Spinal cord (tissue), 10 donors: ENCODE measurements around the gene ESAM. TPM values are rescaled to one million over a fixed set of nuclear protein-coding genes. Genes with fewer than 3 reads are reported as not detected.

Experiments
- DNase-seq, 6 donors: peaks; one replicate each; pipeline versions ENCODE4 v3.0.0 to v3.0.0-alpha.2; 2013 to 2015; ENCODE audit warnings: low spot score in 6 of 6, low read depth in 4 of 6
- H3K27ac ChIP-seq: one replicate; pipeline ENCODE4 v1.5.1; 2013; ENCODE audit warnings: low read depth, low read length, control low read depth
- H3K27me3 ChIP-seq: one replicate; pipeline ENCODE4 v1.6.1; 2013; ENCODE audit warnings: low read length; ENCODE audit not compliant: control insufficient read depth, insufficient read depth
- H3K36me3 ChIP-seq: one replicate; pipeline ENCODE4 v1.6.1; 2013; ENCODE audit warnings: low read length; ENCODE audit not compliant: control insufficient read depth, insufficient read depth
- H3K4me1 ChIP-seq: one replicate; pipeline ENCODE4 v1.6.1; 2013; ENCODE audit warnings: low read length; ENCODE audit not compliant: control insufficient read depth, insufficient read depth
- H3K4me3 ChIP-seq: one replicate; pipeline ENCODE4 v1.5.1; 2013; ENCODE audit warnings: low read depth, low read length, control low read depth
- H3K9me3 ChIP-seq: one replicate; pipeline ENCODE4 v1.6.1; 2013; ENCODE audit warnings: low read length; ENCODE audit not compliant: control insufficient read depth, insufficient read depth
- WGBS: methylation state at CpG from one replicate; pipeline ENCODE4 v1.1.5; 2013; ENCODE audit warnings: missing lambda C conversion rate; ENCODE audit not compliant: insufficient coverage; 5-methylcytosine and 5-hydroxymethylcytosine counted together
- polyA plus RNA-seq, 2 donors: library from polyadenylated mRNA; unstranded; fragments of 120-200 nt; gene quantifications; one replicate each; pipeline ENCODE4 v1.2.1, GENCODE V29; 2013; ENCODE audit not compliant: insufficient read length in 2 of 2
- total RNA-seq, 2 donors: library from RNA; depleted of rRNA in 1 of 2; stranded (reverse); fragments of 120-200 nt in 1 of 2; fragments of >200 nt in 1 of 2; gene quantifications; one replicate each; pipeline versions ENCODE4 v1.2.3 to v1.2.4, GENCODE V29; 2013 to 2014
- donor health status: healthy.

Gene ESAM
- total and polyA plus RNA-seq, 4 donors, result 9.5 to 43.1 (median 30.7) TPM

- Histone ChIP-seq H3K27me3 (peaks cover 96% of the 10 kb centered on the region), H3K9me3 (no peaks in the 10 kb centered on the region), H3K27ac (no peak overlapping the region), H3K4me1 (peaks cover 26% of the 10 kb centered on the region), H3K4me3 (no peak overlapping the region), H3K36me3 (peaks cover 3% of the 10 kb centered on the region)
- no peak for DNase-seq
- WGBS, result 49% methylated on average over 2 of the region's 6 CpGs
Measured at GRCh38 chr11:124754710-124755109, 7.4 kb downstream of the ESAM start.

GRCh38 chr11:124754309-124754708, 7.8 kb downstream of the ESAM start:
- Histone ChIP-seq H3K9me3 (no peaks in the 10 kb centered on the region), H3K4me1 (peaks cover 22% of the 10 kb centered on the region), H3K4me3 (no peak overlapping the region), H3K36me3 (peaks cover 3% of the 10 kb centered on the region), H3K27me3 (peaks cover 96% of the 10 kb centered on the region), H3K27ac (no peak overlapping the region)
- 39% methylated on average over 4 of the region's 4 CpGs for WGBS
- no peak for DNase-seq

GRCh38 chr11:124753624-124754023, 8.5 kb downstream of the ESAM start:
- peaks cover 3% of the 10 kb centered on the region for H3K36me3 ChIP-seq
- no peak for DNase-seq
- H3K4me3 ChIP-seq, result no peak overlapping the region
- H3K4me1 ChIP-seq, result peaks cover 15% of the 10 kb centered on the region
- 70% methylated on average over 6 of the region's 7 CpGs for WGBS
- H3K27me3 ChIP-seq, result peaks cover 96% of the 10 kb centered on the region
- H3K9me3 ChIP-seq, result no peaks in the 10 kb centered on the region
- no peak overlapping the region for H3K27ac ChIP-seq

GRCh38 chr11:124753205-124753604, 8.9 kb downstream of the ESAM start:
- Histone ChIP-seq H3K36me3 (peaks cover 3% of the 10 kb centered on the region), H3K9me3 (no peaks in the 10 kb centered on the region), H3K4me3 (no peak overlapping the region), H3K27ac (no peak overlapping the region), H3K27me3 (peaks cover 96% of the 10 kb centered on the region), H3K4me1 (peaks cover 11% of the 10 kb centered on the region)
- no peak for DNase-seq

GRCh38 chr11:124752471-124753102, 9.5 kb downstream of the ESAM start:
- no peak for DNase-seq
- Histone ChIP-seq H3K9me3 (no peaks in the 10 kb centered on the region), H3K4me1 (peaks cover 9% of the 10 kb centered on the region), H3K27me3 (peaks cover 96% of the 10 kb centered on the region), H3K27ac (no peak overlapping the region), H3K4me3 (no peak overlapping the region), H3K36me3 (peaks cover 3% of the 10 kb centered on the region)
- WGBS, result 18% methylated on average over 5 of the region's 10 CpGs

GRCh38 chr11:124751741-124752470, 10.2 kb downstream of the ESAM start, which contains the start of gene VSIG2:
VSIG2 (minus strand) TSS chr11:124752255; CDS start chr11:124752137, 118 bp downstream.
- Histone ChIP-seq H3K4me1 (peaks cover 14% of the 10 kb centered on the region), H3K4me3 (no peak within 1 kb of the TSS), H3K9me3 (no peaks in the 10 kb centered on the region), H3K27me3 (peaks cover 96% of the 10 kb centered on the region), H3K27ac (no peak within 1 kb of the TSS), H3K36me3 (peaks cover 3% of the 10 kb centered on the region)
- 11% methylated on average over 37 of the region's 42 CpGs for WGBS
- no peak for DNase-seq

GRCh38 chr11:124751391-124751740, 10.7 kb downstream of the ESAM start:
- H3K27me3 ChIP-seq, result peaks cover 96% of the 10 kb centered on the region
- H3K9me3 ChIP-seq, result no peaks in the 10 kb centered on the region
- H3K27ac ChIP-seq, result no peak overlapping the region
- H3K36me3 ChIP-seq, result peaks cover 3% of the 10 kb centered on the region
- no peak overlapping the region for H3K4me3 ChIP-seq
- WGBS, result 17% methylated on average over 9 of the region's 11 CpGs
- no peak for DNase-seq
- H3K4me1 ChIP-seq, result peaks cover 20% of the 10 kb centered on the region

- peaks cover 3% of the 10 kb centered on the region for H3K36me3 ChIP-seq
- H3K27me3 ChIP-seq, result peaks cover 99% of the 10 kb centered on the region
- no peak overlapping the region for H3K4me3 ChIP-seq
- WGBS, result no CpG with 5 or more reads among the region's 1 CpG
- no peak overlapping the region for H3K27ac ChIP-seq
- no peaks in the 10 kb centered on the region for H3K9me3 ChIP-seq
- DNase-seq, result no peak
- H3K4me1 ChIP-seq, result peaks cover 34% of the 10 kb centered on the region
Measured at GRCh38 chr11:124749912-124750311, 12.2 kb downstream of the ESAM start.

- Histone ChIP-seq H3K27me3 (peaks cover 100% of the 10 kb centered on the region), H3K36me3 (peaks cover 2% of the 10 kb centered on the region), H3K4me1 (peaks cover 34% of the 10 kb centered on the region), H3K9me3 (no peaks in the 10 kb centered on the region), H3K4me3 (no peak overlapping the region), H3K27ac (no peak overlapping the region)
- DNase-seq, result no peak
- WGBS, result 15% methylated on average over 5 of the region's 12 CpGs
Measured at GRCh38 chr11:124748481-124749343, 13.4 kb downstream of the ESAM start.
